PC-9 (cell line): Measurements from ENCODE around the gene ME1. TPM values are rescaled to one million over a fixed set of nuclear protein-coding genes. Genes with fewer than 3 reads are reported as not detected.

Experiments
- BruUV-seq: library from RNA; stranded (reverse); fragments of 400-500 nt; replicated peaks from 2 replicates; lab custom pipeline; 2021; lab: Mats Ljungman, UMichigan
- CTCF ChIA-PET: fragments of 300-600 bp; sonication (Branson Sonifier 250); formaldehyde crosslinking; loops from one replicate; lab custom pipeline; 2022; ENCODE audit warnings: antibody characterized with exemption; lab: Charles Lee
- POLR2A ChIA-PET: fragments of 300-600 bp; sonication (Branson Sonifier 250); formaldehyde crosslinking; loops from one replicate; lab custom pipeline; 2022; ENCODE audit warnings: antibody characterized with exemption; ENCODE audit not compliant: unreplicated experiment; lab: Charles Lee
- DNase-seq, 2 experiments: peaks; one replicate each; pipeline versions ENCODE4 v3.0.0 to v3.0.0-alpha.2; 2015 to 2022; ENCODE audit warnings: mixed read lengths in 1 of 2
- H2AFZ ChIP-seq: fragments of 200-600 bp; sonication (generic); 2 replicates; pipeline ENCODE4 v1.8.1; 2017; ENCODE audit warnings: antibody characterized with exemption
- H3F3A ChIP-seq: fragments of 200-600 bp; sonication (generic); 2 replicates; pipeline ENCODE4 v1.8.1; 2017; ENCODE audit warnings: antibody characterized with exemption, mild to moderate bottlenecking, low read depth; ENCODE audit not compliant: insufficient read depth
- H3K27ac ChIP-seq: fragments of 200-600 bp; sonication (generic); 2 replicates; pipeline ENCODE4 v1.6.1; 2016; ENCODE audit warnings: mixed run types
- H3K27me3 ChIP-seq: fragments of 200-600 bp; sonication (generic); 2 replicates; pipeline ENCODE4 v1.6.1; 2016; ENCODE audit warnings: low read depth, mixed run types; ENCODE audit not compliant: insufficient read depth
- H3K36me3 ChIP-seq: fragments of 200-600 bp; sonication (generic); 2 replicates; pipeline ENCODE4 v1.6.1; 2016; ENCODE audit warnings: low read depth, mixed run types
- H3K4me1 ChIP-seq: fragments of 200-600 bp; sonication (generic); replicated peaks from 2 replicates; pipeline ENCODE4 v1.6.1; 2016; ENCODE audit warnings: mixed run types; ENCODE audit not compliant: insufficient read depth
- H3K4me2 ChIP-seq: fragments of 200-600 bp; sonication (generic); 2 replicates; pipeline ENCODE4 v1.6.1; 2017; ENCODE audit warnings: mixed run types
- H3K4me3 ChIP-seq: fragments of 200-600 bp; sonication (generic); 2 replicates; pipeline ENCODE4 v1.6.1; 2016; ENCODE audit warnings: mixed run types
- H3K79me2 ChIP-seq: fragments of 200-600 bp; sonication (generic); 2 replicates; pipeline ENCODE4 v1.6.1; 2017; ENCODE audit warnings: low read depth, mixed run types
- H3K9me2 ChIP-seq: fragments of 200-600 bp; sonication (generic); 2 replicates; pipeline ENCODE4 v1.8.1; 2017; ENCODE audit warnings: mild to moderate bottlenecking; ENCODE audit not compliant: insufficient read depth
- H3K9me3 ChIP-seq: fragments of 200-600 bp; sonication (generic); 2 replicates; pipeline ENCODE4 v1.8.1; 2016; ENCODE audit warnings: low read depth; ENCODE audit not compliant: insufficient read depth
- H4K20me1 ChIP-seq: fragments of 200-600 bp; sonication (generic); 2 replicates; pipeline ENCODE4 v1.8.1; 2017; ENCODE audit not compliant: insufficient read depth
- EZH2 ChIP-seq: fragments of 200-600 bp; sonication (generic); IDR thresholded peaks from 2 replicates; pipeline ENCODE4 v1.8.0; 2017; ENCODE audit warnings: antibody characterized with exemption, low read depth
- intact Hi-C: fragments of 100-400 bp; cut with micrococcal nuclease; formaldehyde crosslinking; loops from one replicate; pipeline ENCODE4 v1.10.0; 2022; ENCODE audit not compliant: unreplicated experiment
- total RNA-seq: library from RNA; stranded (reverse); gene quantifications from 2 replicates; pipeline ENCODE4 v1.2.3, GENCODE V29; 2021
- TF ChIP-seq, protein P1 (sequence below): fragments of 200-600 bp; sonication (generic); conservative IDR thresholded peaks from 2 replicates; pipeline ENCODE4 v1.6.1; 2017; ENCODE audit warnings: mixed run types, antibody characterized with exemption, mild to moderate bottlenecking, moderate library complexity

The ME1 gene
- total RNA-seq, 1 experiment from 2014 or later, result 111 TPM

- DNase-seq, result no peak
- intact Hi-C loops, result loop anchor here (5.0 to 10.0 kb wide), 2 partner anchors 123 to 946 kb away; partner anchors contain the start of genes DOP1A, IBTK and UBE3D
- no peak for TF ChIP-seq EZH2
- Histone ChIP-seq H3F3A (no peaks in the 10 kb centered on the region), H4K20me1 (no peaks in the 10 kb centered on the region), H3K27ac (no peak overlapping the region), H3K4me1 (peaks cover 3% of the 10 kb centered on the region; the same call in 1 of the 2 replicates), H3K4me2 (no peak overlapping the region), H2AFZ (no peak overlapping the region), H3K9me2 (no peaks in the 10 kb centered on the region), H3K79me2 (peaks cover 9% of the 10 kb centered on the region), H3K36me3 (no peaks in the 10 kb centered on the region), H3K27me3 (no peaks in the 10 kb centered on the region), H3K9me3 (no peaks in the 10 kb centered on the region), H3K4me3 (no peak overlapping the region)
- POLR2A ChIA-PET, result no interaction called here
- CTCF ChIA-PET, result no interaction called here
- no TSS peak for BruUV-seq
These were observed 240.2 kb downstream of the ME1 start for GRCh38 chr6:83190626-83191025.

DNA sequence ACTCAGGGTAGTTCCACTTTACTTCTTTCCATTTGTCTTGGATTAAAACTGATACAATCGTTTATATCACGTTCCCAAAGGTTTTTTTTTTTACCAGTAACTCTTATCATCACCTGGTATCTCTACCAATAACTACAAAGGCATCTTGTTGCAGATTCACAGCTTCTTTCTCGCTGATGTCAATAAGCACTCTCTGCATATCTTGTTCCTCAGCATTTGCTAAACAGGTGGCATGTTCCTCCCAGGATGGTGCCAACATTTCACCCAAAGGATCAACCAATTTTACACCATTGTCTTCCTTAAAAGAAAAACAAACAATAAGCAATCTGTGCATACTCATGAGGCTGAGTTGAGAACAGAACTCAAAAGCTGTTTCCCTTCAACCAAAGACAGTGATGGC is 242.3 kb downstream of the ME1 start:
- BruUV-seq, result no TSS peak
- intact Hi-C loops, result no loop called here
- no peaks in the 10 kb centered on the region for H3K36me3 ChIP-seq
- POLR2A ChIA-PET, result interaction anchor here (0.7 kb wide), 1 partner anchor 240 kb away, joined by 5 read pairs; no protein-coding TSS in a partner anchor
- no peak overlapping the region for H3K4me3 ChIP-seq
- H2AFZ ChIP-seq, result no peak overlapping the region
- H3K4me1 ChIP-seq, result peaks cover 3% of the 10 kb centered on the region; the same call in 1 of the 2 replicates
- H3K79me2 ChIP-seq, result peaks cover 9% of the 10 kb centered on the region
- H3K9me3 ChIP-seq, result no peaks in the 10 kb centered on the region
- TF ChIP-seq, protein P1, sequence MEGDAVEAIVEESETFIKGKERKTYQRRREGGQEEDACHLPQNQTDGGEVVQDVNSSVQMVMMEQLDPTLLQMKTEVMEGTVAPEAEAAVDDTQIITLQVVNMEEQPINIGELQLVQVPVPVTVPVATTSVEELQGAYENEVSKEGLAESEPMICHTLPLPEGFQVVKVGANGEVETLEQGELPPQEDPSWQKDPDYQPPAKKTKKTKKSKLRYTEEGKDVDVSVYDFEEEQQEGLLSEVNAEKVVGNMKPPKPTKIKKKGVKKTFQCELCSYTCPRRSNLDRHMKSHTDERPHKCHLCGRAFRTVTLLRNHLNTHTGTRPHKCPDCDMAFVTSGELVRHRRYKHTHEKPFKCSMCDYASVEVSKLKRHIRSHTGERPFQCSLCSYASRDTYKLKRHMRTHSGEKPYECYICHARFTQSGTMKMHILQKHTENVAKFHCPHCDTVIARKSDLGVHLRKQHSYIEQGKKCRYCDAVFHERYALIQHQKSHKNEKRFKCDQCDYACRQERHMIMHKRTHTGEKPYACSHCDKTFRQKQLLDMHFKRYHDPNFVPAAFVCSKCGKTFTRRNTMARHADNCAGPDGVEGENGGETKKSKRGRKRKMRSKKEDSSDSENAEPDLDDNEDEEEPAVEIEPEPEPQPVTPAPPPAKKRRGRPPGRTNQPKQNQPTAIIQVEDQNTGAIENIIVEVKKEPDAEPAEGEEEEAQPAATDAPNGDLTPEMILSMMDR, result no peak
- no peak for TF ChIP-seq EZH2
- H3F3A ChIP-seq, result no peaks in the 10 kb centered on the region
- H4K20me1 ChIP-seq, result no peaks in the 10 kb centered on the region
- CTCF ChIA-PET, result no interaction called here
- no peak for DNase-seq
- H3K27me3 ChIP-seq, result no peaks in the 10 kb centered on the region
- H3K9me2 ChIP-seq, result no peaks in the 10 kb centered on the region
- H3K4me2 ChIP-seq, result no peak overlapping the region
- H3K27ac ChIP-seq, result no peak overlapping the region

DNA sequence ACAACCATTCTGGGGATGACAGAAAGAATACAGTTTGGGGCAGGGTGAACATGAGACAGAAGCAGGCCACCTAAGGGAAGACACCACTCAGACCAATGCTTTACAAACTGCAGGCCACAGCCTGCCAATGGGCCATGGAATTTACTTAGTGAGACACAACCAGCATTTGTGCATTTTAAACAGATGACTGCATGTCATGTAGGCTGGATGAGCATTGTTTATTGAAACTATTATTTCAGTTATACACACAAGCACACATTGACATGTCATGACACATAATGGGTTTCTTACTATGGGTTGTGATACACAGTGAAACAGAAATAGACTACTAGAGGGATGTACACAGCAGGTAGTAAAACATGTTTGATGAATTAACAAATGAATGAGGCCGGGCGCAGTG is 245.8 kb downstream of the ME1 start:
- no peak for TF ChIP-seq EZH2
- TF ChIP-seq, protein P1, result no peak
- H4K20me1 ChIP-seq, result no peaks in the 10 kb centered on the region
- H3K27me3 ChIP-seq, result no peaks in the 10 kb centered on the region
- H3K9me3 ChIP-seq, result no peaks in the 10 kb centered on the region
- CTCF ChIA-PET, result no interaction called here
- no peak overlapping the region for H3K4me2 ChIP-seq
- no peak for DNase-seq
- no peaks in the 10 kb centered on the region for H3K36me3 ChIP-seq
- no peak overlapping the region for H3K4me3 ChIP-seq
- no peaks in the 10 kb centered on the region for H3F3A ChIP-seq
- no peak overlapping the region for H2AFZ ChIP-seq
- H3K9me2 ChIP-seq, result no peaks in the 10 kb centered on the region
- intact Hi-C loops, result no loop called here
- H3K4me1 ChIP-seq, result no peaks in the 10 kb centered on the region
- POLR2A ChIA-PET, result interaction anchor here (0.6 kb wide), 1 partner anchor 51 kb away, joined by 3 read pairs; no protein-coding TSS in a partner anchor
- no TSS peak for BruUV-seq
- no peak overlapping the region for H3K27ac ChIP-seq
- H3K79me2 ChIP-seq, result no peaks in the 10 kb centered on the region
